T-helper 1 cell treated with Interleukin-12 subunit alpha and Interleukin-12 subunit beta and Interleukin-4 antibody, amounts not matched to agents 30 μg/mL and 1 μg/mL, for 36 hours (primary cell): ENCODE data around the gene CACNA1D.

Experiments
- H3K27ac Mint-ChIP-seq: one replicate; pipeline ENCODE4 v1.8.0; 2021; ENCODE audit warnings: mild to moderate bottlenecking, mixed read lengths
- H3K27me3 Mint-ChIP-seq: one replicate; pipeline ENCODE4 v1.8.0; 2021; ENCODE audit warnings: low read depth, mixed read lengths
- H3K36me3 Mint-ChIP-seq: one replicate; pipeline ENCODE4 v1.8.0; 2021; ENCODE audit warnings: low read depth, mixed read lengths
- H3K4me1 Mint-ChIP-seq: one replicate; pipeline ENCODE4 v1.8.0; 2021; ENCODE audit warnings: low read depth, mixed read lengths
- H3K4me3 Mint-ChIP-seq: one replicate; pipeline ENCODE4 v1.8.0; 2021; ENCODE audit warnings: mild to moderate bottlenecking, moderate library complexity, mixed read lengths
- H3K9me3 Mint-ChIP-seq: one replicate; pipeline ENCODE4 v1.8.0; 2021; ENCODE audit warnings: mixed read lengths

The CACNA1D gene

GRCh38 chr3:53856964-53857363 lies 362.6 kb downstream of the CACNA1D start:
- Mint-ChIP-seq H3K4me3 (no peak overlapping the region), H3K4me1 (peaks cover 4% of the 10 kb centered on the region), H3K36me3 (peaks cover 8% of the 10 kb centered on the region), H3K27ac (no peak overlapping the region), H3K9me3 (no peaks in the 10 kb centered on the region), H3K27me3 (no peaks in the 10 kb centered on the region)

- no peak overlapping the region for H3K27ac Mint-ChIP-seq
- H3K27me3 Mint-ChIP-seq, result no peaks in the 10 kb centered on the region
- H3K9me3 Mint-ChIP-seq, result no peaks in the 10 kb centered on the region
- peaks cover 4% of the 10 kb centered on the region for H3K4me1 Mint-ChIP-seq
- H3K4me3 Mint-ChIP-seq, result no peak overlapping the region
- peaks cover 13% of the 10 kb centered on the region for H3K36me3 Mint-ChIP-seq
Measured at GRCh38 chr3:53858096-53858741, 363.8 kb downstream of the CACNA1D start.

GRCh38 chr3:53859178-53859577 lies 364.8 kb downstream of the CACNA1D start:
- Mint-ChIP-seq H3K36me3 (peaks cover 13% of the 10 kb centered on the region), H3K4me3 (no peak overlapping the region), H3K9me3 (no peaks in the 10 kb centered on the region), H3K4me1 (peaks cover 4% of the 10 kb centered on the region), H3K27me3 (no peaks in the 10 kb centered on the region), H3K27ac (no peak overlapping the region)

GRCh38 chr3:53860196-53860595 lies 365.8 kb downstream of the CACNA1D start:
- Mint-ChIP-seq H3K9me3 (no peaks in the 10 kb centered on the region), H3K4me1 (peaks cover 4% of the 10 kb centered on the region), H3K27me3 (no peaks in the 10 kb centered on the region), H3K4me3 (no peak overlapping the region), H3K27ac (no peak overlapping the region), H3K36me3 (peaks cover 19% of the 10 kb centered on the region)

GRCh38 chr3:53862241-53862640 lies 367.8 kb downstream of the CACNA1D start:
- Mint-ChIP-seq H3K27ac (no peak overlapping the region), H3K36me3 (peaks cover 21% of the 10 kb centered on the region), H3K4me1 (peaks cover 3% of the 10 kb centered on the region), H3K27me3 (no peaks in the 10 kb centered on the region), H3K4me3 (no peak overlapping the region), H3K9me3 (no peaks in the 10 kb centered on the region)

GRCh38 chr3:53863145-53863544 lies 368.7 kb downstream of the CACNA1D start:
- Mint-ChIP-seq H3K36me3 (peaks cover 27% of the 10 kb centered on the region), H3K4me1 (no peaks in the 10 kb centered on the region), H3K9me3 (no peaks in the 10 kb centered on the region), H3K27ac (no peak overlapping the region), H3K27me3 (no peaks in the 10 kb centered on the region), H3K4me3 (no peak overlapping the region)
